Measurements from ENCODE around the gene HS6ST3.

The HS6ST3 gene

GRCh38 chr13:96203471-96203870 lies 113.6 kb downstream of the HS6ST3 start:
- FAIRE-seq, result no peak

- no peak for FAIRE-seq
Observed at GRCh38 chr13:96214824-96215445, 125.0 kb downstream of the HS6ST3 start.

- FAIRE-seq, result no peak
Observed at GRCh38 chr13:96216543-96216942, 126.6 kb downstream of the HS6ST3 start.

- no peak for FAIRE-seq
Observed at GRCh38 chr13:96218475-96218874, 128.6 kb downstream of the HS6ST3 start.

GRCh38 chr13:96221471-96221870 lies 131.6 kb downstream of the HS6ST3 start:
- FAIRE-seq, result no peak

GRCh38 chr13:96223231-96223630 lies 133.3 kb downstream of the HS6ST3 start:
- FAIRE-seq, result no peak

- no peak for FAIRE-seq
Observed at GRCh38 chr13:96229356-96229755, 139.4 kb downstream of the HS6ST3 start.

- no peak for FAIRE-seq
Observed at GRCh38 chr13:96238241-96238640, 148.3 kb downstream of the HS6ST3 start.

- no peak for FAIRE-seq
Observed at GRCh38 chr13:96238861-96239260, 149.0 kb downstream of the HS6ST3 start.

- FAIRE-seq, result no peak
Observed at GRCh38 chr13:96243376-96243775, 153.5 kb downstream of the HS6ST3 start.

GRCh38 chr13:96248103-96248502 lies 158.2 kb downstream of the HS6ST3 start:
- FAIRE-seq, result no peak

- no peak for FAIRE-seq
Observed at GRCh38 chr13:96248996-96249395, 159.1 kb downstream of the HS6ST3 start.

- FAIRE-seq, result no peak
Observed at GRCh38 chr13:96252903-96253302, 163.0 kb downstream of the HS6ST3 start.

- no peak for FAIRE-seq
Observed at GRCh38 chr13:96273196-96273595, 183.3 kb downstream of the HS6ST3 start.

- no peak for FAIRE-seq
Observed at GRCh38 chr13:96274046-96274445, 184.1 kb downstream of the HS6ST3 start.

GRCh38 chr13:96279904-96280303 lies 190.0 kb downstream of the HS6ST3 start:
- FAIRE-seq, result no peak

GRCh38 chr13:96284971-96285370 lies 195.1 kb downstream of the HS6ST3 start:
- no peak for FAIRE-seq

GRCh38 chr13:96285729-96286128 lies 195.8 kb downstream of the HS6ST3 start:
- FAIRE-seq, result no peak

GRCh38 chr13:96294930-96295881 lies 205.3 kb downstream of the HS6ST3 start:
- no peak for FAIRE-seq

GRCh38 chr13:96297360-96297759 lies 207.5 kb downstream of the HS6ST3 start:
- FAIRE-seq, result no peak

- FAIRE-seq, result no peak
Observed at GRCh38 chr13:96299235-96299634, 209.3 kb downstream of the HS6ST3 start.

GRCh38 chr13:96308568-96308967 lies 218.7 kb downstream of the HS6ST3 start:
- no peak for FAIRE-seq

- FAIRE-seq, result no peak
Observed at GRCh38 chr13:96314974-96315373, 225.1 kb downstream of the HS6ST3 start.

- FAIRE-seq, result no peak
Observed at GRCh38 chr13:96338030-96338429, 248.1 kb downstream of the HS6ST3 start.
